D341Med (cell line): ENCODE measurements around the gene MT1F.

Experiments used
- DNase-seq: peaks from one replicate; pipeline ENCODE4 v3.0.0; 2012; ENCODE audit warnings: low spot score

Gene MT1F

DNA sequence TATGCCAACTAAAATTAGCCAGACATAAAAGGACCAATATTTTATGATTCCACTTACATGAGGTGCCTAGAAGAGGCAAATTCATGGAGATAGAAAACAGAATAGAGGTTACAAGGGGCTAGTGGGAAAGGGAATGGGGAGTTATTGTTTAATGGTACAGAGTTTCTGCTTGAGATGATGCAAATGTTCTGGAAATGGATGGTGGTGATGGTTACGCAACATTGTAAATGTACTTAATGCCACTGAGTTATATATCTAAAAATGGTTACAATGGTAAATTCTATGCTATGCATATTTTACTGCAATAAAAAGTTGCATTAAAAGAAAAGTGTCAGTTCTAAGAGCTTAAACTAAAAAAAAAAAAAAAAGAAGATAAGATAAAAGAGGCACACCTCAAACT lies 42.4 kb downstream of the MT1F start:
- no peak for DNase-seq

DNA sequence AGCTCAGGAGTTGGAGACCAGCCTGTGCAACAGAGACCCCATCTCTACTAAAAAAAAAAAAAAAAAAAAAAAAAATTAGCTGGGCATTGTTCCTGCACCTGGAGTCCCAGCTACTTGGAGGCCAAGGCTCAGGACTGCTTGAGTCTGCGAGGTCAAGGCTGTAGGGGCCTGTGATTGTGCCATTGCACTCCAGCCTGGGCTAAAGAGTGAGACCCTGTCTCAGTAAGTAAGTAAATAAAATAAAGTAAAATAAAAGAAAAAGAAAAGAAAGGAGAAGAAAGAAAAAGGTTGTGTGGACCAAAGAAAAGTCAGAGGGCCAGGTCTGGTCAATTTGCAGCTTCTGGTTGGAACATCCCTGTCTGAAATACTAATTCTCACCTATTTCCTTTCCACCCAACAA lies 42.9 kb downstream of the MT1F start:
- no peak for DNase-seq

DNA sequence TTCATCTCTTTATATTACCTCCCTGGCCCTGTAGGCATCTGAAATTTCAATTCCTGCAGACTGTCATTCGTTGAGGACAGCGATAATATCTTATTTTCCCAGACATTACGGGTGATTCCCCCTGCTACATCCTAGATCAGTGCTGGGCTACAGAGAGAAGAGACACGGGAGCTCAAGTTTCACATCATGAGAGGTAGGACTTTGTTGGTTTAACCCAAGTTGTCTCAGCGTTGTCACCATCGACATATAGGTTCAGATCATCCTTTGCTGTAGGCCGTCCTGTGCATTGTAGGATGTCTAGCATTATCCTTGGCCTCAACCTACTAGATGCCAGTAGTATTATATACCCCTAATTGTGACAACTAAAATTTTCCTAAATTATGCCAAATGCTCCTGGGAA lies 43.8 kb downstream of the MT1F start:
- DNase-seq: no peak

DNA sequence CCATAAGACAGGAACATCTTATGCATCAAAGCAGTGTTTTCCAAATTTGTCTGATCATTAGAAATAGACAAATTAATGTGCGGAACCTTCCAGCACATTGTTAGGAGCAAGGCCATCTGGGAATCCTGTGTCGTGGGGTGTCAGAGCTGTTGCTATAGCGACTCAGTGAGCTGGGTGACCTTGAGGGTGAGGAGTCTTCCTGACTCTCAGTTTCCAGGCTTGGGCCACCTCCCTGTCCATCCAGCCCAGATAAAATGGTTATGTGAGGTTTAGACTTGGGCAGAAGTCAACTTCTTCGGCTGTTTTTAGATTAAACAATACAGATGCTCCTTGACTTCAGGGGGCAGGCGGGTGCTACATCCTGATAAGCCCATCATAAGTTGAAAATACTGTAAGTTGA lies 45.1 kb downstream of the MT1F start:
- no peak for DNase-seq
